Uterine smooth muscle cell (primary cell): ENCODE data around the gene PLEKHA7. TPM values are rescaled to one million over a fixed set of nuclear protein-coding genes. Genes with fewer than 3 reads are reported as not detected.

Experiments used
- total RNA-seq: library from RNA; depleted of rRNA; stranded (reverse); fragments of >200 nt; gene quantifications from 2 replicates; pipeline ENCODE4 v1.2.3, GENCODE V29; 2014

Gene PLEKHA7
- under 0.01 TPM in 1 of 2 replicates, not detected in the other for total RNA-seq

GRCh38 chr11:17014321-17014832, at the start of gene PLEKHA7:
Gene PLEKHA7 (minus strand): TSS chr11:17014414. CDS start chr11:17014401, 13 bp downstream.

GRCh38 chr11:16738193-16738946, 275.8 kb downstream of the PLEKHA7 start, which contains the start of gene C11orf58:
Gene C11orf58 (plus strand): TSS chr11:16738647. CDS start chr11:16738779, 132 bp downstream.

Other genes with a start within 250 kb of the PLEKHA7 start
- 644 and 684 TPM in 2 replicates for gene RPS13, start 63.3 kb upstream of the PLEKHA7 start, total RNA-seq
- gene PIK3C2A, start 193.6 kb upstream of the PLEKHA7 start, total RNA-seq: 66.5 and 72.4 TPM in 2 replicates